Measurements from ENCODE around the gene MICU1. TPM values are rescaled to one million over a fixed set of nuclear protein-coding genes. Genes with fewer than 3 reads are reported as not detected.

Gene MICU1
- total RNA-seq, 2 experiments from 2014 or later = 9.4 to 12.1 TPM

- DNase-seq = no peak
- H3K4me3 ChIP-seq (ENCODE audit: low read length) = no peak overlapping the region
- CTCF ChIA-PET = interaction anchor here (0.5 to 3.9 kb wide), 4 partner anchors 18 to 241 kb away, joined by 3 to 23 read pairs (median 4); partner anchors contain the start of genes DDIT4 and SPOCK2
- H3K27me3 Mint-ChIP-seq = no peaks in the 10 kb centered on the region
- TF ChIP-seq CTCF (IDR thresholded peaks at IDR 0.05) = no peak
- no peaks in the 10 kb centered on the region for H3K27me3 ChIP-seq (ENCODE audit: control insufficient read depth in 1 of 2, insufficient read depth in 2 of 2, low read length in 2 of 2)
- peaks cover 2% of the 10 kb centered on the region for H3K36me3 ChIP-seq (ENCODE audit: insufficient read depth, low read length)
- peak overlapping the region; percentile 94 for H3K27ac Mint-ChIP-seq
- peaks cover 79% of the 10 kb centered on the region for H3K4me1 Mint-ChIP-seq (ENCODE audit: low read depth)
- H3K4me3 Mint-ChIP-seq = peak overlapping the region; percentile 54
- no peak for ATAC-seq (ENCODE audit: poor library complexity)
- intact Hi-C loops (cut with DNase I, micrococcal nuclease) = loop anchor here (2.0 to 10.0 kb wide), 2 partner anchors 241 to 1015 kb away; partner anchors contain the start of genes SLC29A3 (in 1 of the 2) and SPOCK2 (in 1 of the 2)
- H3K4me1 ChIP-seq (ENCODE audit: insufficient read depth, low read length) = peaks cover 94% of the 10 kb centered on the region
- peak overlapping the region in 1 of 2 donors; percentile 7 for H3K27ac ChIP-seq (ENCODE audit: low read depth in 1 of 2, low read length in 2 of 2)
- H3K36me3 Mint-ChIP-seq (ENCODE audit: low read depth) = peaks cover 5% of the 10 kb centered on the region
- POLR2A ChIA-PET = interaction anchor here (0.6 to 5.8 kb wide), 2 partner anchors 9 to 242 kb away, joined by 3 to 84 read pairs; no protein-coding TSS in a partner anchor
- no peaks in the 10 kb centered on the region for H3K9me3 Mint-ChIP-seq
- H3K9me3 ChIP-seq (ENCODE audit: control insufficient read depth in 1 of 2, insufficient read depth in 1 of 2, low read length in 2 of 2) = no peaks in the 10 kb centered on the region
Observed at GRCh38 chr10:72329290-72330068, 296.4 kb downstream of the MICU1 start.

- no peaks in the 10 kb centered on the region for H3K9me3 ChIP-seq (ENCODE audit: control insufficient read depth in 1 of 2, insufficient read depth in 1 of 2, low read length in 2 of 2)
- peaks cover 5% of the 10 kb centered on the region for H3K36me3 Mint-ChIP-seq (ENCODE audit: low read depth)
- no peaks in the 10 kb centered on the region for H3K27me3 Mint-ChIP-seq
- peaks cover 79% of the 10 kb centered on the region for H3K4me1 Mint-ChIP-seq (ENCODE audit: low read depth)
- POLR2A ChIA-PET = interaction anchor here (4.2 to 5.8 kb wide), 2 partner anchors 8 to 53 kb away, joined by 28 to 84 read pairs; no protein-coding TSS in a partner anchor
- peak overlapping the region; percentile 67 for H3K4me3 Mint-ChIP-seq
- TF ChIP-seq CTCF (IDR thresholded peaks at IDR 0.05) = no peak
- CTCF ChIA-PET = interaction anchor here (1.0 to 3.9 kb wide), 2 partner anchors 54 to 240 kb away, joined by 3 to 23 read pairs; partner anchors contain the start of genes DDIT4 and SPOCK2
- intact Hi-C loops (cut with DNase I, micrococcal nuclease) = no loop called here
- H3K27ac ChIP-seq (ENCODE audit: low read depth in 1 of 2, low read length in 2 of 2) = peak overlapping the region in 1 of 2 donors; percentile 7
- no peaks in the 10 kb centered on the region for H3K9me3 Mint-ChIP-seq
- H3K4me1 ChIP-seq (ENCODE audit: insufficient read depth, low read length) = peaks cover 90% of the 10 kb centered on the region
- no peaks in the 10 kb centered on the region for H3K27me3 ChIP-seq (ENCODE audit: control insufficient read depth in 1 of 2, insufficient read depth in 2 of 2, low read length in 2 of 2)
- DNase-seq (peak in 2 of 14 experiments; percentile 32 to 34), ATAC-seq (ENCODE audit: poor library complexity) (no peak)
- H3K27ac Mint-ChIP-seq = peak overlapping the region; percentile 92
- H3K4me3 ChIP-seq (ENCODE audit: low read length) = no peak overlapping the region
- H3K36me3 ChIP-seq (ENCODE audit: insufficient read depth, low read length) = peaks cover 2% of the 10 kb centered on the region
Observed at GRCh38 chr10:72328829-72329204, 297.1 kb downstream of the MICU1 start.

- peak in 3 of 14 experiments; percentile 52 to 54 (median 53) for DNase-seq
- H3K27me3 Mint-ChIP-seq = no peaks in the 10 kb centered on the region
- H3K9me3 Mint-ChIP-seq = no peaks in the 10 kb centered on the region
- no peak overlapping the region for H3K27ac ChIP-seq (ENCODE audit: low read depth in 1 of 2, low read length in 2 of 2)
- no peaks in the 10 kb centered on the region for H3K27me3 ChIP-seq (ENCODE audit: control insufficient read depth in 1 of 2, insufficient read depth in 2 of 2, low read length in 2 of 2)
- CTCF ChIA-PET = interaction anchor here (1.1 to 3.9 kb wide), 2 partner anchors 53 kb away, joined by 4 to 23 read pairs; partner anchors contain the start of gene DDIT4
- H3K4me1 ChIP-seq (ENCODE audit: insufficient read depth, low read length) = peaks cover 90% of the 10 kb centered on the region
- H3K36me3 ChIP-seq (ENCODE audit: insufficient read depth, low read length) = no peaks in the 10 kb centered on the region
- intact Hi-C loops (cut with DNase I, micrococcal nuclease) = no loop called here
- H3K4me3 ChIP-seq (ENCODE audit: low read length) = no peak overlapping the region
- H3K27ac Mint-ChIP-seq = peak overlapping the region; percentile 92
- POLR2A ChIA-PET = interaction anchor here (0.7 to 4.2 kb wide), 4 partner anchors 31 to 60 kb away, joined by 3 to 28 read pairs (median 10); no protein-coding TSS in a partner anchor
- TF ChIP-seq CTCF (IDR thresholded peaks at IDR 0.05) = peak; percentile 53
- H3K36me3 Mint-ChIP-seq (ENCODE audit: low read depth) = peaks cover 5% of the 10 kb centered on the region
- H3K4me1 Mint-ChIP-seq (ENCODE audit: low read depth) = peaks cover 79% of the 10 kb centered on the region
- no peaks in the 10 kb centered on the region for H3K9me3 ChIP-seq (ENCODE audit: control insufficient read depth in 1 of 2, insufficient read depth in 1 of 2, low read length in 2 of 2)
- peak overlapping the region; percentile 69 for H3K4me3 Mint-ChIP-seq
- ATAC-seq (ENCODE audit: poor library complexity) = no peak
Observed at GRCh38 chr10:72328045-72328828, 297.6 kb downstream of the MICU1 start.
